Coronary artery (tissue), 2 donors: ENCODE results near the gene RASAL3.
"Not testable (repeated sequence)": the region's sequence is repeated elsewhere in the genome, so short reads cannot be mapped to it uniquely, and the experiment has no call there.

Experiments used
- DNase-seq: peaks from one replicate; pipeline ENCODE4 v3.0.0-alpha.2; 2017; ENCODE audit warnings: low spot score
- H3K27ac ChIP-seq, 2 donors: fragments of 200-600 bp; sonication (generic); one replicate each; pipeline ENCODE4 v1.5.1; 2016 to 2019
- H3K4me3 ChIP-seq: fragments of 200-600 bp; sonication (generic); 2 replicates; pipeline ENCODE4 v1.5.1; 2016; ENCODE audit warnings: mild to moderate bottlenecking, moderate library complexity
- CTCF ChIP-seq: fragments of 200-600 bp; sonication (generic); IDR thresholded peaks from one replicate; pipeline ENCODE4 v1.5.1; 2019; ENCODE audit warnings: antibody characterized with exemption

RASAL3 gene

GRCh38 chr19:15502264-15502663 is 37.9 kb upstream of the RASAL3 start:
- DNase-seq: no peak
- H3K4me3 ChIP-seq: no peak overlapping the region
- no peak overlapping the region for H3K27ac ChIP-seq
- TF ChIP-seq CTCF: no peak

- DNase-seq: no peak
- Histone ChIP-seq H3K27ac (no peak overlapping the region), H3K4me3 (no peak overlapping the region)
- no peak for TF ChIP-seq CTCF
These were observed 37.3 kb upstream of the RASAL3 start for GRCh38 chr19:15501596-15501995.

- no peak overlapping the region for H3K27ac ChIP-seq
- no peak for DNase-seq
- H3K4me3 ChIP-seq: no peak overlapping the region
- TF ChIP-seq CTCF: no peak
These were observed 34.6 kb upstream of the RASAL3 start for GRCh38 chr19:15498910-15499309.

- no peak for TF ChIP-seq CTCF
- Histone ChIP-seq H3K4me3 (no peak overlapping the region), H3K27ac (no peak overlapping the region)
- no peak for DNase-seq
These were observed 34.0 kb upstream of the RASAL3 start for GRCh38 chr19:15498156-15498858.

- H3K4me3 ChIP-seq: no peak overlapping the region
- TF ChIP-seq CTCF: no peak
- H3K27ac ChIP-seq: no peak overlapping the region
- DNase-seq: no peak
These were observed 30.8 kb upstream of the RASAL3 start for GRCh38 chr19:15495151-15495550.

- Histone ChIP-seq H3K4me3 (no peak overlapping the region), H3K27ac (no peak overlapping the region)
- DNase-seq: no peak
- no peak for TF ChIP-seq CTCF
These were observed 24.3 kb upstream of the RASAL3 start for GRCh38 chr19:15488489-15489226.

GRCh38 chr19:15487038-15487437 is 22.7 kb upstream of the RASAL3 start:
- no peak for DNase-seq

GRCh38 chr19:15485768-15486167 is 21.4 kb upstream of the RASAL3 start:
- DNase-seq, H3K4me3 ChIP-seq, H3K27ac ChIP-seq: not testable (repeated sequence)

More at GRCh38 chr19:15487038-15487437, 22.7 kb upstream of the RASAL3 start:
- no peak for TF ChIP-seq CTCF
- H3K4me3 ChIP-seq: no peak overlapping the region
- no peak overlapping the region for H3K27ac ChIP-seq

- not testable (repeated sequence) for DNase-seq, H3K27ac ChIP-seq, H3K4me3 ChIP-seq
These were observed 16.7 kb upstream of the RASAL3 start for GRCh38 chr19:15480996-15481395.
